BLaER1 treated with 17β-estradiol and CSF1 and Interleukin-3, amounts not matched to agents 10 nM and 100 nM (cell line): ENCODE measurements around the gene VAC14.

Source experiments
- H3K27ac ChIP-seq, 11 experiments: shearing (Covaris generic); formaldehyde crosslinking; 2 replicates each; pipeline ENCODE4 v1.8.1; 2022
- H3K27me3 ChIP-seq, 11 experiments: shearing (Covaris generic); formaldehyde crosslinking; 2 replicates each; pipeline ENCODE4 v1.8.1; 2022
- H3K36me3 ChIP-seq, 11 experiments: shearing (Covaris generic); formaldehyde crosslinking; 2 replicates each; pipeline ENCODE4 v1.8.1; 2022
- H3K4me1 ChIP-seq, 10 experiments: shearing (Covaris generic); formaldehyde crosslinking; 2 replicates each; pipeline ENCODE4 v1.8.1; 2022
- H3K4me2 ChIP-seq, 11 experiments: shearing (Covaris generic); formaldehyde crosslinking; 2 replicates each; pipeline ENCODE4 v1.8.1; 2022
- H3K4me3 ChIP-seq, 10 experiments: shearing (Covaris generic); formaldehyde crosslinking; 2 replicates each; pipeline ENCODE4 v1.8.1; 2022
- H3K9ac ChIP-seq, 11 experiments: shearing (Covaris generic); formaldehyde crosslinking; 2 replicates each; pipeline ENCODE4 v1.8.1; 2022
- H3K9me3 ChIP-seq, 11 experiments: shearing (Covaris generic); formaldehyde crosslinking; replicated peaks in 1 of 11; 2 replicates each; pipeline ENCODE4 v1.8.1; 2022
- H4K20me1 ChIP-seq, 11 experiments: shearing (Covaris generic); formaldehyde crosslinking; 2 replicates each; pipeline ENCODE4 v1.8.1; 2022
- Cebpa-rat ChIP-seq, 11 experiments: shearing (Covaris generic); IDR thresholded peaks; 2 replicates each; pipeline ENCODE4 v1.8.1; 2022

Gene VAC14

DNA sequence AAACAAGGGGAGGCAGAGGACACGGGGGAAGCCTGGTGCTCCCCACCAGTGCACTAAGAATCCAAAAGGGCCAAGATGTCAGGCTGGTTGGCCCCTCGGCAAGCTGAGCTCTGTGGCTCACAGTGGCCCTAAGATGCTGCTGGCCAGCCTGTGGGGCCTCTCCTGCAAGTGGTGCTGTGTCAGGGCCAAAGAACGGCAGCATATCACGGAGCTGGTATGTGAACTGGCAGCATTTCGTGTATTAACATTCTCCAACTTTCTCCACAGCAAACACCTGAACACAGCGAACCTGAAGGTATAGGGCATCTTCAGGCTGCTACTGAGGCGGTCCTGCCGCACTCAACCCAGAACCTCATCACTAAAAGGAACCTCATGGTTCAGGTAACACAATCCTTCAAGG, 34.8 kb downstream of the VAC14 start:
- no peak for TF ChIP-seq Cebpa-rat (IDR thresholded peaks at IDR 0.05)
- Histone ChIP-seq H3K27ac (no peak overlapping the region), H3K27me3 (no peaks in the 10 kb centered on the region), H3K9ac (peak overlapping the region in 2 of 11 experiments; percentile 4 to 15; a peak in 1 of 22 replicates), H3K4me1 (peaks cover 0 to 13% (median 0%) of the 10 kb centered on the region in 10 experiments; a peak in 4 of 20 replicates), H3K9me3 (no peaks in the 10 kb centered on the region), H4K20me1 (peaks cover 0 to 99% (median 0%) of the 10 kb centered on the region in 11 experiments; a peak in 10 of 22 replicates), H3K4me2 (no peak overlapping the region), H3K36me3 (peaks cover 33 to 100% (median 74%) of the 10 kb centered on the region in 11 experiments), H3K4me3 (no peak overlapping the region)

DNA sequence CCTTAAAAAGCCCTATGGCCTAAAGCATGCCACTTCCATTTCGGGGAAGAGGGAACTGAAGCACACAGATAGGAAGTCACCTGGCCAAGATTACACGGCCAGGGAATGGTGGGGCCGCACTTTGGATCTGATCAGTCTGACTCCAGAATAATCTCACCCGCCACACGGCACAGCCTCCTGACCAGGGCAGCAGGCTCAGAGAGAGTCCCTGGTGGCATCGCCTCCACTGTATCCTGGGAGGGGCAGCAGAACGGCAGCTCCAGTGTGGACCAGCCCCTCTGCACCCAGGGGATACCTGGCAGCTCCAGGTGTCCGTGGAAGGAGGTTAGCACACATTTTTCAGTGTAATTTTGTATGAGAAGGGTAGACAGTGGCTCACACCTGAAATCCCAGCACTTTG, 35.5 kb downstream of the VAC14 start:
- H3K9ac ChIP-seq, result no peak overlapping the region
- H3K27me3 ChIP-seq, result no peaks in the 10 kb centered on the region
- H3K4me3 ChIP-seq, result no peak overlapping the region
- no peak overlapping the region for H3K4me2 ChIP-seq
- peaks cover 0 to 99% (median 0%) of the 10 kb centered on the region in 11 experiments; a peak in 10 of 22 replicates for H4K20me1 ChIP-seq
- H3K36me3 ChIP-seq, result peaks cover 34 to 100% (median 74%) of the 10 kb centered on the region in 11 experiments
- peaks cover 0 to 8% (median under 1%) of the 10 kb centered on the region in 10 experiments; a peak in 4 of 20 replicates for H3K4me1 ChIP-seq
- H3K27ac ChIP-seq, result no peak overlapping the region
- no peaks in the 10 kb centered on the region for H3K9me3 ChIP-seq
- TF ChIP-seq Cebpa-rat (IDR thresholded peaks at IDR 0.05), result no peak

DNA sequence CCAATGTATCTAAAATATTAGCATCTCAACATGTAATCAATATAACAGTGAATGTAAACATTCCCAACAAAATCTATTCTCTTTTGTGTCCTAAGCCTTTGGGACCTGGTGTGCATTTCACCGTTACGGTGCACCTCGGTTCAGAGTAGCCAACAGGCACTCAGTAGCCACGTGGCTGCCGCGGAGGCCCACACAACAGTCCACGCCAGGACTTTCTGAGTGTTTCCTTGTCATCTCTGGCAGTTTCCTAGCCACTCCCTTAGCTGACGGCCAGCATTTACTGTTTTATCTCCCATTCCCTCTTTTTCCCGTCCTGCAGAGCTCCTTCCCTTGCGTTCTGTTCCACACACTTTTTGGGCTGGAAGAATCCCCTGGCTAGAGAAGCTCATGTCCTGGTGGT, 36.3 kb downstream of the VAC14 start:
- H3K27me3 ChIP-seq, result no peaks in the 10 kb centered on the region
- H3K9me3 ChIP-seq, result no peaks in the 10 kb centered on the region
- peaks cover 0 to 99% (median 0%) of the 10 kb centered on the region in 11 experiments; a peak in 8 of 22 replicates for H4K20me1 ChIP-seq
- H3K4me1 ChIP-seq, result peaks cover 0 to 10% (median 1%) of the 10 kb centered on the region in 10 experiments; a peak in 4 of 20 replicates
- no peak for TF ChIP-seq Cebpa-rat (IDR thresholded peaks at IDR 0.05)
- no peak overlapping the region for H3K9ac ChIP-seq
- H3K4me3 ChIP-seq, result no peak overlapping the region
- H3K4me2 ChIP-seq, result no peak overlapping the region
- peaks cover 40 to 100% (median 73%) of the 10 kb centered on the region in 11 experiments for H3K36me3 ChIP-seq
- no peak overlapping the region for H3K27ac ChIP-seq

DNA sequence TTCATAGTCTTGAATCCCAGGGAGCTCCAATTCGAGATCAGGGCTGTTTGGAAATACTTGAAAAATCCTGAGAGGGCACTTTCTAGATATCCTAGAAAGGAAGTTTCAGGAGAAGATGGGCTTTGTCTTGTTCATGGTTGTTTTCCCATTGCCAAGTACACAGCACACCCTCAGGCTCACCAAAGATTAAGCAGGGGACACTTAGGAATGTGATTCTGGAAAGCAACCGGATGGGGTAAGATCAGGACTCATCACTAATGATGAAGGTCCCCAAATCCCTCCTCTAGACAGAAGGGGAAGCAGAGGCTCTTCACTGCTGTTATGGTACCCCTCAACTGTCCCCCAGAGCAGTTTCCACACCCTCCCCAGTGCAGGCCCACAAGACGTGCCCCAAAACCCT, 40.7 kb downstream of the VAC14 start:
- Histone ChIP-seq H3K27ac (no peak overlapping the region), H3K36me3 (peaks cover 48 to 100% (median 73%) of the 10 kb centered on the region in 11 experiments), H3K9me3 (no peaks in the 10 kb centered on the region), H3K27me3 (no peaks in the 10 kb centered on the region), H3K4me1 (peaks cover 0 to 45% (median 14%) of the 10 kb centered on the region in 10 experiments; a peak in 14 of 20 replicates), H4K20me1 (peaks cover 0 to 100% (median 0%) of the 10 kb centered on the region in 11 experiments; a peak in 8 of 22 replicates), H3K4me2 (no peak overlapping the region), H3K9ac (no peak overlapping the region), H3K4me3 (no peak overlapping the region)
- no peak for TF ChIP-seq Cebpa-rat (IDR thresholded peaks at IDR 0.05)

DNA sequence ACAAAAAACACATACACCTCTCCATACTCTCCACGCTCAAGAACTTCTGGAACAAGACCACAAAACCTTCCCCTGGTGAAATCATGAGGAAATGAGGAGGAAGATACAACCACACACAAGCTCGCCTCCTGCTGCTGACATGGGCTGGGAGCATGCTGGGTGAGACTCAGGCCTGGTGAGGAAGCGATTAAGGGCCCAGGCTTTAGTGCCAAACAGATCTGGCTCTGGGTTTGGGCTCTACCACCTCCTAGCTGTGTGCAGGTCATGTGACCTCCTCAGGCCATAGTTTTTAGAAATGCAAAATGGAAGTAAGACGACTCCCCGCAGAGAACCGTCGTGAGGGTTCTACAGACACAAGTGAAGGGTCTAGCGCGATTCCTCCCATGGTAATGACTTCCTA, 41.3 kb downstream of the VAC14 start:
- Histone ChIP-seq H3K4me2 (no peak overlapping the region), H3K9me3 (no peaks in the 10 kb centered on the region), H3K4me3 (no peak overlapping the region), H3K4me1 (peaks cover 0 to 51% (median 14%) of the 10 kb centered on the region in 10 experiments; a peak in 15 of 20 replicates), H3K27ac (no peak overlapping the region), H3K9ac (no peak overlapping the region), H4K20me1 (peaks cover 0 to 100% (median 0%) of the 10 kb centered on the region in 11 experiments; a peak in 8 of 22 replicates), H3K36me3 (peaks cover 48 to 100% (median 71%) of the 10 kb centered on the region in 11 experiments), H3K27me3 (no peaks in the 10 kb centered on the region)
- no peak for TF ChIP-seq Cebpa-rat (IDR thresholded peaks at IDR 0.05)

DNA sequence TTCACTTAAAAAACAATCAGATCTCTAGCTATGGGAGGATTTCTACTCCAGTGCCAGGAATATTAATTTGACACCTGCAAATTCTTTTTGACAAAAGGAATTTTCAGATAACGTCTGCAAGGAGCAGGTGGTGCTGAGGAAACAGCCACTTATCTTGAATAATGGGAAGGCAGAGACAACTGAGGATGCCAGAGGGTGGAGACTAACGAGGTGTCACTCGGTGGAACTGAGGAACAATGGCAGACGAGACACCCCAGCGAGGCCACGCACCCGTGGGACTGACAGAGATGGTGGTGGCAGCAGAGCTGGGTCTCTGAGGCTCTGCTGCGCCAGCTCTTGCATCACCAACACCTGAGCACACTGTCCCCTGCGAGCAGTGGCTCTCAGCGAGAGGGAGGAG, 42.2 kb downstream of the VAC14 start:
- Histone ChIP-seq H4K20me1 (peaks cover 0 to 100% (median 0%) of the 10 kb centered on the region in 11 experiments; a peak in 8 of 22 replicates), H3K9ac (no peak overlapping the region; a peak in 1 of 22 replicates), H3K9me3 (no peaks in the 10 kb centered on the region), H3K4me3 (no peak overlapping the region), H3K27ac (no peak overlapping the region), H3K4me2 (no peak overlapping the region), H3K36me3 (peaks cover 48 to 100% (median 72%) of the 10 kb centered on the region in 11 experiments), H3K4me1 (peaks cover 4 to 60% (median 20%) of the 10 kb centered on the region in 10 experiments; a peak in 17 of 20 replicates), H3K27me3 (no peaks in the 10 kb centered on the region)
- TF ChIP-seq Cebpa-rat (IDR thresholded peaks at IDR 0.05), result no peak

DNA sequence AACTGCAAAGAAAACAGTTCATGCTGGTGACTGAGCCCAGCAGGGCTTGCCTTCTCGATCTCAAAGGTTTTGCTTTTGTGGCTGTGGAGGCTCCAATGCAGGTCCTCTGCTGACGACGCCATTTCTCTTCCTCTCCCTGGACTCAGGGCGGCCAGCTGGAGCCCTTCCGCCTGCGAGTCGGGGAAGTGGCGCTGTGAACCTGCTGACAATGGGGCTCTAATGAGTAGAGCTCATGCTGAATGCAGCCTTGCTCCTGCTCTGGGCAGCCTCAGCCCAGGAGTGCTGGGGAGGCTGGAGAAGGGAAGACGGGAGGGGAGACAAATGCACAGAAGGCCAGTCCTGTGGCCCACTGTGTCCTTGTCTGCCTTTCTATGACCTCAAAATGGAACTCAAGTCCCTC, 43.8 kb downstream of the VAC14 start:
- Histone ChIP-seq H3K36me3 (peaks cover 36 to 100% (median 58%) of the 10 kb centered on the region in 11 experiments), H3K9me3 (no peaks in the 10 kb centered on the region), H4K20me1 (peaks cover 0 to 100% (median 0%) of the 10 kb centered on the region in 11 experiments; a peak in 8 of 22 replicates), H3K4me3 (no peak overlapping the region), H3K9ac (no peak overlapping the region), H3K4me2 (peak overlapping the region in 1 of 11 experiments; percentile 24; a peak in 1 of 22 replicates), H3K4me1 (peaks cover 20 to 76% (median 36%) of the 10 kb centered on the region in 10 experiments), H3K27me3 (no peaks in the 10 kb centered on the region), H3K27ac (no peak overlapping the region)
- no peak for TF ChIP-seq Cebpa-rat (IDR thresholded peaks at IDR 0.05)

DNA sequence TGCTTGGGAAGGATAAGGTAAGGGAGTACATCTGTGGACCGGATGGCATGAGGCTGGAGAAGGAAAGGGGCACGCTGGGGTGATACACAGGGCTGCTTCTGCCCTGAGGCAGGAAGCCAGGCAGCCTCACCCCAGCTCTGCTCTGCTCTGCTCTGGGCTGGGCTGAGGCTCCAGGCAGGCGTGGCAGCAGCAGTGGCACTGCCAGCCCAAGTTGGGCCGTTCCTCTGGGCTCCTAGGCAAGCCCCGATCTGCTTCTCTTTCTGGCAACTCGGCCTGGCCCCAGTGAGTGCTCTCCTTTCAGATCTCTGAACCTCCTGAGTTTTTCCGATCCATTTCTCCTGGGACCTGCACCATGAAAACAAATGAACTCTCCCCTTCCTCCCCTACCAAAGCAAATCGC, 44.9 kb downstream of the VAC14 start:
- Histone ChIP-seq H3K4me2 (peak overlapping the region in 1 of 11 experiments; percentile 15; a peak in 2 of 22 replicates), H3K4me3 (no peak overlapping the region), H3K9me3 (no peaks in the 10 kb centered on the region), H3K4me1 (peaks cover 31 to 87% (median 47%) of the 10 kb centered on the region in 10 experiments), H3K27me3 (no peaks in the 10 kb centered on the region), H3K27ac (peak overlapping the region in 3 of 11 experiments; percentile 15 to 35 (median 30); a peak in 2 of 22 replicates), H4K20me1 (peaks cover 0 to 100% (median 0%) of the 10 kb centered on the region in 11 experiments; a peak in 7 of 22 replicates), H3K9ac (peak overlapping the region in 2 of 11 experiments; percentile 14 to 19; a peak in 1 of 22 replicates), H3K36me3 (peaks cover 26 to 99% (median 48%) of the 10 kb centered on the region in 11 experiments; a peak in 21 of 22 replicates)
- no peak for TF ChIP-seq Cebpa-rat (IDR thresholded peaks at IDR 0.05)

DNA sequence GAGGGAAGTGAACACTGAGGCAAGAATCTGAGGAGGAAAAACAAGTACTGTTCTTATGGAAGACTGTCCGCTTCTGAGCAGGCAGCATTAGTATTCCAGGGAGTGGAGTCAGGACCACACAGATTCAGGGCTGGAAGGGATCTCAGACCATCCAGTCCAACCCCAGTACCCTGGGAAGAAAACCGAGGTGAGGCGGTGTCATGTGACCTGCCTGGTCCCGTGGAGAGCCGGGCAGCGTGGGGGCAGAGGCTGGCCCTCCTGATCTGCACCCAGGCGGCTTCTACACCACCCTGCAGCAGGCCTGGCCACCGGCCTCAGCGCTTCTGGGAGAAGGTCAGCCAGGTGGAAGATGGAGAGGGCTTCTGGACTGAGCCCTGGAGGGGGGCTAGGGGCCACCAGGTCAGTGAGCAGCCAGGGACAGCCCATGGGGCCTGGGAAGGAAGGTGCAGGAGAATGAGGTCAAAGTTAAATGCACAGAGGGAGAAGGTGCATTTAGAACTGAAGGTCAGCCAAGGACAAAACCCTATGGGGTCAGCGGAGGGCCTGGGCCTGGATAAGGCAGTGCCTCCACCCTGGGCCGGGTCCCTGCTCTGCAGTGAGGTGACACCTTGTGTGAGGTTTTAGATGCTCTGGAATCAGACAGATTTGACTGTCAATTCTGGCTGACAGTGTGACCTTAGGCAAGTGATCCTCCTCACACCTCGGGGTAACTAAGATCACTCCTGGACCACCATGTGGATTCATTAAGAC, 45.9 kb downstream of the VAC14 start:
- Histone ChIP-seq H3K4me3 (no peak overlapping the region), H3K4me2 (peak overlapping the region in 1 of 11 experiments; percentile 4; a peak in 1 of 22 replicates), H4K20me1 (peaks cover 0 to 100% (median 0%) of the 10 kb centered on the region in 11 experiments; a peak in 7 of 22 replicates), H3K9ac (no peak overlapping the region; a peak in 1 of 22 replicates), H3K27ac (peak overlapping the region in 1 of 11 experiments; percentile 78; a peak in 2 of 22 replicates), H3K9me3 (no peaks in the 10 kb centered on the region), H3K27me3 (no peaks in the 10 kb centered on the region), H3K4me1 (peaks cover 41 to 93% (median 57%) of the 10 kb centered on the region in 10 experiments), H3K36me3 (peaks cover 23 to 98% (median 49%) of the 10 kb centered on the region in 11 experiments; a peak in 21 of 22 replicates)
- TF ChIP-seq Cebpa-rat (IDR thresholded peaks at IDR 0.05), result no peak
